Measurements from ENCODE around the gene IQCF2.

The IQCF2 gene

GRCh38 chr3:51875501-51875900, 14.1 kb downstream of the IQCF2 start, which contains the start of gene IQCF5:
IQCF5 (minus strand) TSS chr3:51875601; CDS start chr3:51875531, 70 bp downstream.
- no peaks in the 10 kb centered on the region for H3K9me3 ChIP-seq (ENCODE audit: control insufficient read depth in 2 of 2, low read length in 2 of 2)
- H3K9ac ChIP-seq (ENCODE audit: low read depth in 1 of 2, low read length in 2 of 2), result no peak within 1 kb of the TSS
- H3K27ac ChIP-seq (ENCODE audit: low read depth in 2 of 2, low read length in 2 of 2), result no peak within 1 kb of the TSS
- no peaks in the 10 kb centered on the region for H3K4me1 ChIP-seq (ENCODE audit: control insufficient read depth in 2 of 2, insufficient read depth in 2 of 2, low read length in 2 of 2)
- H3K27me3 ChIP-seq (ENCODE audit: control insufficient read depth in 2 of 2, insufficient read depth in 2 of 2, low read length in 2 of 2), result no peaks in the 10 kb centered on the region
- H3K36me3 ChIP-seq (ENCODE audit: control insufficient read depth in 2 of 2, insufficient read depth in 2 of 2, low read length in 2 of 2), result no peaks in the 10 kb centered on the region
- no peak within 1 kb of the TSS for H3K4me3 ChIP-seq (ENCODE audit: low read length in 2 of 2)

DNA sequence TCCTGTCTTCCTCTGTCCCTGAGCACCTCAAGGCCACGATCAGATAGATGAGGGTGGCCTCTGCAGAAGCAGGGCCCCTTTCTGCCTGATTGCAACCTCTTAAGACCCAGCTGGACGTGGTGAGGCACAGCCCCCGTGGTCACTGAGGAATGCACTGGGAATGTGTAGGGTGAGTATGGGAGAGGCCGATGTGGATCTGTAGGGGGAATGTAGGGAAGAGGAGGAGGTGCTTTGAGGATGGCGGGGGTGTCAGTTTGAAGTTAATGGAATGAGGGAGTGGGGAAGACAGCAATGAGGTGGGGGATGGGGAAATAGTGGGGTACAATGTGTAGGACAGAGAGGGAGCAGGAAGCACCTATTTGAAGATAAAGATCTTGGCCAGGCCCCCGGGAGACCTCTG, 14.8 kb downstream of the IQCF2 start:
- no peaks in the 10 kb centered on the region for H3K9me3 ChIP-seq (ENCODE audit: control insufficient read depth in 2 of 2, low read length in 2 of 2)
- H3K4me3 ChIP-seq (ENCODE audit: low read length in 2 of 2), result no peak overlapping the region
- no peaks in the 10 kb centered on the region for H3K36me3 ChIP-seq (ENCODE audit: control insufficient read depth in 2 of 2, insufficient read depth in 2 of 2, low read length in 2 of 2)
- no peaks in the 10 kb centered on the region for H3K27me3 ChIP-seq (ENCODE audit: control insufficient read depth in 2 of 2, insufficient read depth in 2 of 2, low read length in 2 of 2)
- no peak overlapping the region for H3K9ac ChIP-seq (ENCODE audit: low read depth in 1 of 2, low read length in 2 of 2)
- no peak overlapping the region for H3K27ac ChIP-seq (ENCODE audit: low read depth in 2 of 2, low read length in 2 of 2)
- no peaks in the 10 kb centered on the region for H3K4me1 ChIP-seq (ENCODE audit: control insufficient read depth in 2 of 2, insufficient read depth in 2 of 2, low read length in 2 of 2)

GRCh38 chr3:51879937-51880336, 18.5 kb downstream of the IQCF2 start:
- Histone ChIP-seq H3K9me3 (ENCODE audit: control insufficient read depth in 2 of 2, low read length in 2 of 2) (no peaks in the 10 kb centered on the region), H3K27me3 (ENCODE audit: control insufficient read depth in 2 of 2, insufficient read depth in 2 of 2, low read length in 2 of 2) (no peaks in the 10 kb centered on the region), H3K4me1 (ENCODE audit: control insufficient read depth in 2 of 2, insufficient read depth in 2 of 2, low read length in 2 of 2) (no peaks in the 10 kb centered on the region), H3K27ac (ENCODE audit: low read depth in 2 of 2, low read length in 2 of 2) (no peak overlapping the region), H3K9ac (ENCODE audit: low read depth in 1 of 2, low read length in 2 of 2) (no peak overlapping the region), H3K36me3 (ENCODE audit: control insufficient read depth in 2 of 2, insufficient read depth in 2 of 2, low read length in 2 of 2) (no peaks in the 10 kb centered on the region), H3K4me3 (ENCODE audit: low read length in 2 of 2) (no peak overlapping the region)

GRCh38 chr3:51886447-51886846, 25.0 kb downstream of the IQCF2 start:
- Histone ChIP-seq H3K4me3 (ENCODE audit: low read length in 2 of 2) (no peak overlapping the region), H3K27ac (ENCODE audit: low read depth in 2 of 2, low read length in 2 of 2) (no peak overlapping the region)

DNA sequence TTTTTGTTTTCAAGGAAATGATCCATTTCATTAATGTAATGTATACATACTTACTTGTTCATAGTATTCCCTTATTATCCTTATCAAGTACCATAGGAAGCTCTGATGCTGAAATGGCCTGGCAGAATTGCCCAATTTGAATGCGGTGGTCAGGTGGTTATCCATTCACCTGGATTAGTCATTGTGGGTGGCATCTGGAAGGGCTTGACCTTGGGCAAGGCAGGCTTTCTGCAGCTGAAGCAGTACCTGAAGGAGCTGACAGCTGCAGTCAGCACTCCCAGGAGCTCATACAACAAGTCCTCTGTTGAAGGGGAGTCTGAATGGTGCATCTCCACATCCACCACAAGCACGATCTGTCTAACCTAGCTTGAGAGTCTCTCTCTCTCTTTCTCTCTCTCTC, 26.2 kb downstream of the IQCF2 start:
- Histone ChIP-seq H3K27ac (ENCODE audit: low read depth in 2 of 2, low read length in 2 of 2) (no peak overlapping the region), H3K9me3 (ENCODE audit: control insufficient read depth in 2 of 2, low read length in 2 of 2) (no peaks in the 10 kb centered on the region), H3K4me1 (ENCODE audit: control insufficient read depth in 2 of 2, insufficient read depth in 2 of 2, low read length in 2 of 2) (no peaks in the 10 kb centered on the region), H3K36me3 (ENCODE audit: control insufficient read depth in 2 of 2, insufficient read depth in 2 of 2, low read length in 2 of 2) (no peaks in the 10 kb centered on the region), H3K9ac (ENCODE audit: low read depth in 1 of 2, low read length in 2 of 2) (no peak overlapping the region), H3K4me3 (ENCODE audit: low read length in 2 of 2) (no peak overlapping the region), H3K27me3 (ENCODE audit: control insufficient read depth in 2 of 2, insufficient read depth in 2 of 2, low read length in 2 of 2) (no peaks in the 10 kb centered on the region)

More at GRCh38 chr3:51886447-51886846, 25.0 kb downstream of the IQCF2 start:
- Histone ChIP-seq H3K9me3 (ENCODE audit: control insufficient read depth in 2 of 2, low read length in 2 of 2) (no peaks in the 10 kb centered on the region), H3K4me1 (ENCODE audit: control insufficient read depth in 2 of 2, insufficient read depth in 2 of 2, low read length in 2 of 2) (no peaks in the 10 kb centered on the region), H3K9ac (ENCODE audit: low read depth in 1 of 2, low read length in 2 of 2) (no peak overlapping the region), H3K36me3 (ENCODE audit: control insufficient read depth in 2 of 2, insufficient read depth in 2 of 2, low read length in 2 of 2) (no peaks in the 10 kb centered on the region), H3K27me3 (ENCODE audit: control insufficient read depth in 2 of 2, insufficient read depth in 2 of 2, low read length in 2 of 2) (no peaks in the 10 kb centered on the region)

- no peaks in the 10 kb centered on the region for H3K36me3 ChIP-seq (ENCODE audit: control insufficient read depth in 2 of 2, insufficient read depth in 2 of 2, low read length in 2 of 2)
- H3K9ac ChIP-seq (ENCODE audit: low read depth in 1 of 2, low read length in 2 of 2), result no peak overlapping the region
- no peak overlapping the region for H3K27ac ChIP-seq (ENCODE audit: low read depth in 2 of 2, low read length in 2 of 2)
- H3K4me3 ChIP-seq (ENCODE audit: low read length in 2 of 2), result no peak overlapping the region
- no peaks in the 10 kb centered on the region for H3K4me1 ChIP-seq (ENCODE audit: control insufficient read depth in 2 of 2, insufficient read depth in 2 of 2, low read length in 2 of 2)
- peaks cover 0 to 2% of the 10 kb centered on the region in 2 donors for H3K27me3 ChIP-seq (ENCODE audit: control insufficient read depth in 2 of 2, insufficient read depth in 2 of 2, low read length in 2 of 2)
- H3K9me3 ChIP-seq (ENCODE audit: control insufficient read depth in 2 of 2, low read length in 2 of 2), result no peaks in the 10 kb centered on the region
These were observed 27.2 kb downstream of the IQCF2 start for GRCh38 chr3:51888463-51889105.

- no peaks in the 10 kb centered on the region for H3K4me1 ChIP-seq (ENCODE audit: control insufficient read depth in 2 of 2, insufficient read depth in 2 of 2, low read length in 2 of 2)
- no peak overlapping the region for H3K9ac ChIP-seq (ENCODE audit: low read depth in 1 of 2, low read length in 2 of 2)
- H3K27me3 ChIP-seq (ENCODE audit: control insufficient read depth in 2 of 2, insufficient read depth in 2 of 2, low read length in 2 of 2), result peaks cover 0 to 5% of the 10 kb centered on the region in 2 donors
- H3K9me3 ChIP-seq (ENCODE audit: control insufficient read depth in 2 of 2, low read length in 2 of 2), result no peaks in the 10 kb centered on the region
- H3K4me3 ChIP-seq (ENCODE audit: low read length in 2 of 2), result no peak overlapping the region
- no peaks in the 10 kb centered on the region for H3K36me3 ChIP-seq (ENCODE audit: control insufficient read depth in 2 of 2, insufficient read depth in 2 of 2, low read length in 2 of 2)
- H3K27ac ChIP-seq (ENCODE audit: low read depth in 2 of 2, low read length in 2 of 2), result no peak overlapping the region
These were observed 30.0 kb downstream of the IQCF2 start for GRCh38 chr3:51891242-51892039.

DNA sequence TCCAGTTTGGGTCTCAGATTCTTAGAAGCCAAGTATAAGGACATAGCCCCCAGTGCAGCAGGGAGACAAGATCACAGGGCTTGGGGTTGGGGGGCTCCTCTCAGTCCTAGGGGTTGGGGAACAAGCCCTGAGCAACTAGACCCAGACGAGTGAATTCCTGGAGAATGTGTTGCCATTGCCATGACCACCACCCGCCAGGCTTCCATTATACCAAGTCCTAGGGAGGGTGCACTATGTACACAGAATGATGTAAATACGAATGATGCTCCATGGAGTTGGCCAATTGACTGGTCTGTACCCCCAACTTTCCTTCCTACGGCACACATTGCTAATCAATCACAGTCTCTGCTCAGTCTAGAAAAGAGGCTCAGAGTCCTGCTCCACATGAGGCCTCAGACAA, 33.0 kb downstream of the IQCF2 start:
- Histone ChIP-seq H3K4me3 (ENCODE audit: low read length in 2 of 2) (no peak overlapping the region), H3K27ac (ENCODE audit: low read depth in 2 of 2, low read length in 2 of 2) (no peak overlapping the region), H3K9ac (ENCODE audit: low read depth in 1 of 2, low read length in 2 of 2) (no peak overlapping the region), H3K9me3 (ENCODE audit: control insufficient read depth in 2 of 2, low read length in 2 of 2) (no peaks in the 10 kb centered on the region), H3K4me1 (ENCODE audit: control insufficient read depth in 2 of 2, insufficient read depth in 2 of 2, low read length in 2 of 2) (no peaks in the 10 kb centered on the region), H3K36me3 (ENCODE audit: control insufficient read depth in 2 of 2, insufficient read depth in 2 of 2, low read length in 2 of 2) (no peaks in the 10 kb centered on the region), H3K27me3 (ENCODE audit: control insufficient read depth in 2 of 2, insufficient read depth in 2 of 2, low read length in 2 of 2) (peaks cover 0 to 5% of the 10 kb centered on the region in 2 donors)

DNA sequence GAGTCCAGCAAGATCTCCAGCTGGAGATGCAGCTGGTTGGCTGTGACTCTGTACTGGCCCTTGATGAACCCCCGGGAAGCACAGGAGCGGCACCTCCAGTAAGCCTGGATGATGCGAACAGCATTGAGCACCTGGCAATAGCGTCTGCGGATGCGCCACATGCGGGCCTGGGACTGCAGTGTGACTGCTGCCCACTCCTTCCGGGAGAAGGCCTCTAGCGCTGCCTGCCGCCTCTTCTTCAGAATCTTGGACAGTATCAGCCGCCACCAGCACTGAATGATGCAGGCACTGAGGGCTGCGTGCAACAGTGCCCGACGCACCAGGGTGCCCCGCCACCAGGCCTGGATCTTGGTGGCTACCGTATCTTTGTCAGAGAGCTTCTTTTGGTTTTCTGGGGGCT, 33.5 kb downstream of the IQCF2 start:
- Histone ChIP-seq H3K4me3 (ENCODE audit: low read length in 2 of 2) (no peak overlapping the region), H3K4me1 (ENCODE audit: control insufficient read depth in 2 of 2, insufficient read depth in 2 of 2, low read length in 2 of 2) (no peaks in the 10 kb centered on the region), H3K27me3 (ENCODE audit: control insufficient read depth in 2 of 2, insufficient read depth in 2 of 2, low read length in 2 of 2) (peaks cover 0 to 5% of the 10 kb centered on the region in 2 donors), H3K27ac (ENCODE audit: low read depth in 2 of 2, low read length in 2 of 2) (no peak overlapping the region), H3K9ac (ENCODE audit: low read depth in 1 of 2, low read length in 2 of 2) (no peak overlapping the region), H3K36me3 (ENCODE audit: control insufficient read depth in 2 of 2, insufficient read depth in 2 of 2, low read length in 2 of 2) (no peaks in the 10 kb centered on the region), H3K9me3 (ENCODE audit: control insufficient read depth in 2 of 2, low read length in 2 of 2) (no peaks in the 10 kb centered on the region)

DNA sequence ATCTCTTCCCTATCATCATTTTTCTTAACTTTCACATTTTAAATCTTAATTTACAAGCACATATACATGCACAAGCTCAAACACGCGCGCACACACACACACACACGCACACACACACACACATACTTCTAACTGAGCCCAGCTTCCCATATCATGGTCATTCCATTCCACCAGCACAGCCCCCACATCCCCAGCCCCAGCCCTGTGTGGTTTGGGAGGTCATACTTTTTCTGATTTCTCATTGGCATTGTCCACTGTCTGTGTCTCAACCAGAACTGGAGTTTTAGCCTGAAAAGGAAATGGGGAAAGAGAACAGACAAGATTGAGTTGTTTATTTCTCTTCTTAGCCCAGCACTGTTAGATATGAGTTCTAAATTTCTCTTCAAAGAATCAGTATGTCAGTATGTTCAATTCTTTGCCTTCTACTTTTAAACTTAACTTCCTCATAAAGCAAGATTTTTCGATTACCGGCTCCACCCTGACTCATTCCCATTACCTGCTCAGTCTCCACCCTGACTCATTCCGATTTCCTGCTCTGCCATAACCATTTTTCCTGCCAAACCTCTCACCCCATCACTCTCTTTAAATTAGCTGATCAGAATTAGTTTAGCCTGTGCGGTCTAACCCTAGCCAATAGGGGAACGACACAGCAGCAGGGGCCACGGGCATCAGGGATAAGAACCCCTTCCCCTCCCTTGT, 35.3 kb downstream of the IQCF2 start:
- H3K4me3 ChIP-seq (ENCODE audit: low read length in 2 of 2), result no peak overlapping the region
- H3K27me3 ChIP-seq (ENCODE audit: control insufficient read depth in 2 of 2, insufficient read depth in 2 of 2, low read length in 2 of 2), result peaks cover 0 to 7% of the 10 kb centered on the region in 2 donors
- H3K4me1 ChIP-seq (ENCODE audit: control insufficient read depth in 2 of 2, insufficient read depth in 2 of 2, low read length in 2 of 2), result peaks cover 0 to 2% of the 10 kb centered on the region in 2 donors
- no peaks in the 10 kb centered on the region for H3K36me3 ChIP-seq (ENCODE audit: control insufficient read depth in 2 of 2, insufficient read depth in 2 of 2, low read length in 2 of 2)
- H3K27ac ChIP-seq (ENCODE audit: low read depth in 2 of 2, low read length in 2 of 2), result no peak overlapping the region
- no peak overlapping the region for H3K9ac ChIP-seq (ENCODE audit: low read depth in 1 of 2, low read length in 2 of 2)
- no peaks in the 10 kb centered on the region for H3K9me3 ChIP-seq (ENCODE audit: control insufficient read depth in 2 of 2, low read length in 2 of 2)

Measured in mucosa of rectum (tissue), 2 donors.